Muscle of back (tissue), 11 donors: ENCODE measurements around the gene SUGCT. TPM values are rescaled to one million over a fixed set of nuclear protein-coding genes. Genes with fewer than 3 reads are reported as not detected.

Experiments
- DNase-seq, 3 donors: peaks; one replicate each; pipeline versions ENCODE4 v3.0.0 to v3.0.0-alpha.2; 2013
- polyA plus RNA-seq, 10 donors: library from polyadenylated mRNA; unstranded; fragments of 120-200 nt; gene quantifications; one replicate each; pipeline ENCODE4 v1.2.1, GENCODE V29; 2013; ENCODE audit not compliant: insufficient read length in 10 of 10

SUGCT gene
- polyA plus RNA-seq, 10 donors: 2.1 to 3.8 (median 3.1) TPM

DNA sequence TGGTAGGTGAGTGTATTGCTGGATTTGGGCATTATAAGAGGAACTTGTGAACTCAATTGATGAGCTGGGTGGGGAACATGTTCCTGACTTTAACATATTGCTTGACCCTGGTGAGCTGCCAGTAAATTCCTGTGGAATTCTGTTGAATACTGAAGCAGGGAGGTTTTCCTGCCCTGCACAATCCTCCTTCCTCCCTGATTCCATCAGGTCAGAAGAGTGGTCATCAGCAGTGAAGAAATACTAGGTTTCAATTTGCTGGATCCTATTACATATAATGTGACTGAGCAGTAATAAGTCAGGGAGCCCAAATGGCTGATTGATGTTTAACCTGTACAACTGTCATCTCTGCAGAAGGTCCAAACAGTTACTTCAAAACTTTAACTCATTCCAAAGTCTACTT lies 581.2 kb downstream of the SUGCT start:
- DNase-seq: no peak

DNA sequence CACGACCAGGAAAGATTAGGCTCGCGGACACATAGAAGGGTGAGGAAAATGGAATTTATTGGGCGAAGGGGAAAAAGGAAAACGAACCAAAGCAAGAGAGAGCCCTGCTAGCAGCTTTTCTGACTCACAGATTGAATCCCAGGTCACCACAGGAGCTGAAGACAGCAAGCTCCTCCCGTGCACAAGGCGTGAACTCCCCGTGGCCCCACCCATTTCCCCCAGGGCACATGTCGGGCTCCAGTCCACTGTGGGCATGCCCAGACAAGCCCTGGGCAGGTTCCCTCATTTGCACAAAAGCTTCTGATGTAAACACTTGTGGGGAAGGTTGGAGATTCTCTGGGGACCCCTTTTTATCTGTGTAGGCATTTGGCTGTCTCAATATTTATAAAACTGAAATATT lies 582.4 kb downstream of the SUGCT start:
- no peak for DNase-seq

DNA sequence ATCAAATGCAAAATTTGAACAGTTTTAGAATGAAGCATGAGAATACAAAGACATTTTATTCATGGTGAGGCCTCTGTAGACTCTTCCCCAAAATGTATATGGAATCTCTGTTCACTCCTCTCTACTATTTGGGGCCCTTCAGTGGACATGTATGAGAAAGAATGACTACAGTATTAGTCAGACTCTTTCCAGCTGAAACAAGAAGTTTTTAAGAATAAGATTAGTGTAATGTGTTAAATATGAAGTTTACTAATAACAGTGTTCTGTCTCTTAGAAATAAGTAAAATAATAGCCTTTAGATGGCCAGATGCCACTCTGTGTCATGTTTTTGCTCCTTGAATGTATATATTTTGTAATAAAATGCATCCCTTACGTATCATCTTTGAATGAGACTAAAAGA lies 585.6 kb downstream of the SUGCT start:
- DNase-seq: no peak

DNA sequence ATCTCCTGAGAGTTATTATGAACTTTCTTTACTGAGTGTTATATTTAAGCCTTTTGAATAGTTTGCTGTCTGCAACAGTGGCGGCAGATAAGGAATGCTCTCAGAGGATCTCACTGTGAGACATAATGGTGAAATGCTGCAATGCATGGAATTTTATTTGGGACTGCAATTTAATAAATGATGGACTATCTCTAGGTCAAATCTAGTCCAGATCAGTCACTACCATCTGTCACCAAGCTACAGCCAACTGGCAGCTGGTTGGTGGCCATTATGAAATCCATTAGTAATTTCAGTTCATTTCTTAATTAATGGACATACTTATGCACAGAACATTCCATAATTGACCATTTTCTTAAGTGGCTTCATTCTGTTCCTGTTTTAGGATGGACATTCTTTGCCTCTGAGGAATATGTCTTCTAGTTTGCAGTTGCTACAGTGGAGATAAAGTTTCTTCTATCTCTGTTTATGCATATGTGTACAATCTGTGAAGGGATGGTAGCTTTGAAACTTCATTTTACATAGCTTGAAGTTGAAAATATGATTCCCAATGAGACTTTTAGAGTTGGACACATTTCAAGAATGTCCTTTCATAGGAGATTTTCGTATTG lies 586.6 kb downstream of the SUGCT start:
- DNase-seq: peak in 1 of 3 donors; percentile 41

DNA sequence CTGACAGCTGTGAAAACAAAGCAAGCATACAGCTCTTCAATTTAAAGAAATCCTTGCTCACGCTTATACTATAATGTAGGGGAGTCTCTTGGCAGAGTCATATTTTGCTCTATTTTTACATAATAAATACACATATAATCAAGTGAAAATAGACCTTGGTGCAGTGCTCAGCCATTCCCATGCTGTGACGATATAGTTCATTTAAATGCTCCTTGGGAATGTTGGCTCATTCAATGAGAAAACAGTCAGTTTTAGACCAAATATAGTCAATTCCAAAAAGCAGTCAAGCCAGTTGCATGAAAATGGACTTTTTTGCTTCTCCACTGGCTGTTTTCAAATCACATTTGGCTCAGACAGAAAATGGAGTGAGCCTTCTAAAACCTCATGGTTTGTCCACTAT lies 587.4 kb downstream of the SUGCT start:
- DNase-seq: no peak

DNA sequence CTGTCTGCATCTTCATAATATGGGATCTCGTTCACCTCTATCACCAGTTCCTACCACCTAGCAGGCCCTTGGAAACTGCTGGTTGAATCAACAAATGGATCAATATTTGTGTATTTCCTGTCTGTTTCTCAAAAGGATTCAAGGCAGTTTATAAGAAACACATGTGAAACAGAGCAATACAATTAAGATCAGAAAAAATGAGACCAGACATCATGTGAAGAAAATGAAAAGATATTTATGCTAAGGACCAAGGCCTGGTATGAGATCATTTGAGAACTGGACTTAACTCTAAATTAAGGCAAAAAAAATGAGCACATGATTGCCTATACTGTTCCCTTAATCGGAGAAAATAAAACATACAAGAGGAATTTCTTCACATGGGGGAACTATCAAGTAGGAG lies 589.0 kb downstream of the SUGCT start:
- DNase-seq: no peak

DNA sequence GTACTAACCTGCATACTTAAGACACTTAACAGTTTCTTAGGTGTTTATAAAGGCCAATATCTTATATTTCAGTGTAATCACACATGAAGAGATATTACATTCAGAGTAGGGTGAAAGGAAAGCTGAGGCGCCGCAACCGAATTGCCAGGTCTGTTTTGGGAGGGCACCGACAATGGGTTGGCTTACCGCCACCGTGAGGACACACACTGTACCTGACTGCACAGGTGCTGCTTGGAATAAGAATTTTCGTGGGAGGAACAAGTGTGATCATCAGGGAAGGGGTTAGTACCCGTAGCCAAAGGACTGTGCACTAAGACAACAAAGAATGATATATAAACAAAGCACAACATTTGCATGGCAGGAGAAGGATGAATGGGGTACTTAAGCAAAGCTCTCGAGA lies 591.8 kb downstream of the SUGCT start:
- no peak for DNase-seq

DNA sequence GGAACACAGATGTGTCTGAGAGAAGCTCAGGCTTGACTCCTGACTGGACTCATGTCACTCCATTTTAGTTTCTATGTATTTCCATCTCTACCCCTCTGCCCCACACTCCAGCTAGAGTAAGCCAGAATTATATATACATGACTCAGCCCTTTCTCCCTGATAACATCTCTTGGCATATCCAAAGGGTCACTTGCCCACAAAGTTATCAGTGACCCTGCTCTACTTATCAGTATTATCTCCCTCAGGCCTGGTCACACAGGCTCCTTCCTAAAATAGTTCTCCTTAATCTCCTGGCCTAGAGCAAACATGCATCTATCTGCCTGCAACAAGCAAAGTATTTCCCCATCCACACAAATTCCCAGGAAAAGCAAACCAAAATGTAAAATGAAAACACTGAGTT lies 598.3 kb downstream of the SUGCT start:
- DNase-seq: no peak

DNA sequence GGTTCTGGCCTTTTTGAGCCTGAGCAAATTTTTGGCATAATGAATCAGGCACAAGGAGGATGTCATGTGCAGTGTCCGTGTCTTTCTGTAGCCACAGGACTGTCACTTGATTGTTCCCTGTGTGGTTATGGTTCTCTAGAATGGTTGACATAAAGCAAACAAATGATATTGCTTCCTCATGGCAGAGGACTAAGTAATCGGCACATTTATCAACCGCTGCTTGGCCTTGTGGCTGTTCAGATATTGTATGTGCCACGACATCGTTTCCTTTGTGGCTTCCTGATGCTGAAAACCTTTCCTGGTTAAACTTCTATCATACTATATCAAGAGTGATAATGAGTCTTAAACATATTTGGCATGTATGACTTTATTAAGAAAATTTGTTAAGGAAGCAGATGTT lies 598.8 kb downstream of the SUGCT start:
- no peak for DNase-seq

DNA sequence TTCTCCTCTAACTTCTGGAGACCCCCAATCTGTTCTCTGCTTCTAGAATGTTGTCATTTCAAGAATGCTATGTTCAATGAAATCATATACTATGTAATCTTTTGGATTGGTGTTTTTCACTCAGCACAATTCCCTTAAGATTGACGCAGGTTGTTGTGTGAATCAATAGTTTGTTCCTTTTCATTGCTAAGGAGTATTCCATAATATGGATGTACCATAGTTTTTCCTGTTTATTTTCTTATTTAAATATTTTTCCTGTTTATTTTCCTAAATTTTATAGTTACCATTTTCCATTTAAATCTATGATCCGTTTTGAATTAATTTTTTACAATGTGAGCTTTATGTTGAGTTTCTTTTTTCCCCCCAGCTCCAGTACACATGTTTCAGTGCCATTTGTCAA lies 604.5 kb downstream of the SUGCT start:
- no peak for DNase-seq

DNA sequence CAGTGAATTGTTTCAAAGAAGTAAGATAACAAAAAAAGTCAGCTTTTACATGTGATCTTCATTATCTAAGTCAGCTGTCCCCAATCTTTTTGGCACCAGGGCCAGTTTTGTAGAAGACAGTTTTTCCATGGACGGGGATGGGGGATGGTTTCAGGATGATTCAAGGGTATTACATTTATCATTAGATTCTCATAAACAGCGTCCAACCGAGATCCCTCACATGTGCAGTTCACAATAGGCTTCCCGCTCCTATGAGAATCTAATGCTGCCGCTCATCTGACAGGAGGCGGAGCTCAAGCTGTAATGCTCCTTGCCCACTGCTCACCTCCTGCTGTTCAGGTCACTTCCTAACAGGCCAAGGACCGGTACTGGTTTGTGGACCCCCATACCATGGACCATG lies 607.5 kb downstream of the SUGCT start:
- no peak for DNase-seq

DNA sequence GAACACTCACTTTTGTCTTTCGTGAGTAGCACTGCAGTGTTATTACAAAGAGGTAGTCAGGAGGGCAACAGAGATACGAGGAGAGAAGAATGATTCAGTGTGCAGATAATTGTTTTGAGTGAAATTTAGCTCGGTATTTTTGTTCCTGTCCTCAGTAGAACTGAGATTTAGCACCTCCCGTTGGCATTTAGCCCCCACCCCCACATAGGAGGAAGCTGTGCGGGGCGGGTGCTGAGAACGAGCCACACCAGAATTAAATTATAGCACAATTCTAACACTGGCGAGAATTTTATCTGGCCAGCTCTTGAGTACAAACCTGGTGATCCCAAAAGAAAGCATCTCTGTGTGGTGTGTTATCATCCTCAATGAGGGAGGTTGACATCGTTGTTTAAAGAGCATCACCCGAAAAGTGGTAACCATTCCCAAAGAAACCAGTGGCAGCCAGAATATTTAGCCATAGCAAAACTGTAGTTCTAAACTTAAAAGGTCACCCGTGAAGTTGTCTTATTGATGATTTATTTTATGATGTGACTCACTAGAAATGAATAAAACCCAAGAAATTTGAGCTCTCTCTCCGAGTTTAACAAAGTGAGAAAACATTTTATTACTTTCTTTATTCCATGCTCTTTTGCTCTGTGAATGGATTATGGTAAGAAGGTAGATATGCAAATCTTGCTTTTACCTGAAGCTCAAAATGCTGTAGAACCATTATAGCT lies 612.2 kb downstream of the SUGCT start:
- no peak for DNase-seq

DNA sequence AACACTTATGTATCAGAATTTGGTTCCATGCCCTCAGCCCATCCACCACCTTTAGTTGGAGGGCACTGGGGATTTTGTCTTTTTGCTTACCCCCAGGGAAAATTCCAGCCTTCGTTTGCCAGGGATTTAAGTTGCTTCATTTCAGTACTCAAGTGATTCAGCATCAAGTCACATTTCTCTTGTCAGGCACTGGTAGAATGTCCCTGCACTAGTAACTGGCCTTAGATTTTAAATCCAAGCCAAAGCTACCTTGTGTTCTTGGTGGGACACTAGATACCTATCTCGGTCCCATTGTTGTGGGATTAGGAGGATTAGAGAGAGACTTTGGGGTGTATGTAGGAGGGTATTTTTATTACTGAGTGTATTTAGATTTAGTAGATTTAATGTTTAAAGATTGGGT lies 613.1 kb downstream of the SUGCT start:
- no peak for DNase-seq

DNA sequence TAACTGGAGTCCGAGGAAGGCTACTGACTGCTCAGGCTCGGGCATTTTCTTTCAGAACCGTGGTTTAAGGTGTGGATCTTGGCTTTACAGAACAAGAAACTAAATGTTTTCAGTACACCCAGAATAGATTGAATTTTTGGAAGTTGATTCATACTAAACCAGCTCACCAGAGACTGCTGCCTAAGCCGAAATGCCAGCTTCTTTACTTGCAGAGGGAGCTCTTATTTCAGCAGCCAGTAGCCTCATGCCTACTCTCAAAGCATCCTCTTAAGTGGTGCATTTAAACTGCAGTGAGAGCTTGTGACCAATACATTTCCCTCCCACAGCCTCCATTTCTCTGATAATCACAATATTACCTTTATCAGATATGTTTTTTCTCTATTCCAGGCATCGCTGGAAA lies 615.1 kb downstream of the SUGCT start:
- no peak for DNase-seq

DNA sequence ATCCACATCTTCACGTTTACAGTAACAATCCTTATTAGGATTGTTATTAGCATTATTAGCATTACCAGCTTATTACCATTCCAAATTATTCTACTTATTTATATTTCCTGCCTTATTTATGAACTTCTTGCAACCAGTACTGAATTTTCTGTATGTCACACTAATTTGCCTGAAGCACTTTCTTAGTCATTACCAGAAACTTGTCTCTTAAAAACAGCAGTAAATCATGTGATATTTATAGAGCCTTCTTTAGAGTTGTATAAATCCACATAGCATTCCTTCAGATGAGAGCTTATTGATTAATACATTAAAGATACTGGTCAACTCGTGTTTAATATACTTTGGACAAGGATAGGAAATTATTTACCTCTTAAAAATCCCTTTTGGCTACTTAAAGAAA lies 618.6 kb downstream of the SUGCT start:
- no peak for DNase-seq

DNA sequence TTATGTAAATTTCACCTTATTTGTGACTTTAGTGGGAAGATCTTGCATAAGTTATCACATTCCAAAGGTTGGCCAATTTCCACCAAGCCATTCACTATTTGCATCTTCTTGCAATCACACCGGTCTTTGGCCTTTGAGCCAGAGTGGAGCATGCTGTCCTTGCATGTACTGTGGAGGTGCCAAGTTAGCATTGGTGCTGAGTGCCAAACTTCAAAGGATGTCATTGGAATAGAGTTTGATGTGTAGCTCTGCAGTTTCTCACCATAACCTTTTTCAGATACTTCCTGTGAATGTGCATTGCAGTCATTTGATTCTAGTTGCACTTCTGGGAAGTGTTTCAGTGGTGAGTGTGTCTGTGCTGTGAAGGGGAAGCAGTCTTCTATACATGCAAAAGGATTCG lies 620.6 kb downstream of the SUGCT start:
- DNase-seq: no peak

DNA sequence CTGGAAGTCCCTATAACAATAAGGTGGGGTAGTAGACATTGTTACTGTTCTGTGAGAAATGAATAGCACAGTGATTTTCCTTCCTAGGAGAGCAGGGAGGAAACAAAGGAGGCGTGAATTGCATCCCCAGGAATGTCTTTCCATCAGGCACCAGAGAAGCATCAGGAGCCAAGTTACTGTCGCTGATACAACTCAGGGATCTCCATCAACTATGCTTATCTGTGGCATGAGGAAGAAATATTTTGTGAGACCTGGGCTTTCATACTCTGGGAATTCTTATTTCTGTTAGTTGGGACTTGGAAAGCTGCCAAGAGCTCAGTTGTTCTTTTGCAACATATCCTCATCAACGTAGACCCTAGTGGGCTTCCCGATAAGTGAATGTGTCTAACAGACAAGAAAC lies 622.3 kb downstream of the SUGCT start:
- no peak for DNase-seq

DNA sequence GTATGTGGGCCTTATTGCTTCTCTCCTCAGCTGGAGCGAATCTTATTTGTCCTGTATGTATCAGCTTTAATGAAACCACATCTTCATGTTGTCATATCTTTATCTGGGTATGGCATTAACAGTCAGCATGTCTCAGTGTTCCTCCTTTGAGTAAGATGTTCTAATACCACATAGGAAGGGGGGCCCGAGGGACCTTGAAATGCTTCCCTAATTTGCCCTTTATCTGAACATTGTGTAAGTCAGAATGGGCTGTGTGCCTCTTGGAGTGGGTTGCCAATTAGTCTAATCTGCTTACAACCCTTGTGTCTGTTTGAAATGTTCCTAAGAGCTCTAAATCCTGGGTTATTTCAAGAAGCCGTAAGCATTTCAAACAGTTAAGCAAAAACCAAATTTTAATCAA lies 623.8 kb downstream of the SUGCT start:
- DNase-seq: no peak

DNA sequence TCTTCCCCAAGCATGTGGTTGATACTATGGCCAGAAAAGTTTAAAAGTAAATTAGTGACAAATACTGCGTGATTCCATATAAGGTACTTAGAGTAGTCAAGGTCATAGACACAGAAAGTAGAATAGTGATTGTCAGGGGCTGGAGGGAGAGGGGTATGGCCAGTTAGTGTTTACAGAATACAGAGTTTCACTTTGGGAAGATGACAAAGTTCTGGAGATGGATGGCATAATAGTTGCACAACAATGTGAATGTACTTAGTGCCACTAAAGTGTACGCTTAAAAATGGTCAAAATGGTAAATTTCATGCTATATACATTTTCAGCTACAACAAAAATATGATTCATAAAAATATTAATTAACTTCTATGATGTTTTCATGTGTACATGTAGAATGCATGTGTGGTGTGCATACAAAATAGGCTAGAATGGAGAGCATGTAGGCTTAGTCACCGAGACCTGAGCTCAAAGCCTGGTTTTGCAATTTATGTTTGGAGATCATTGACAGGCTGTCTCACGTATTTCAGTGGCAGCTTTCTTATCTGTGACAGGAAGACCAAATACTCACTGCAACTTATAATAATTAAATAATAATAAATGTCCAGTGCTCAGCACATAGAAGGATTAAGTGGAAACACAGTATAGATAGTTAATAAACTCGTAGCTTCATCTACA lies 625.6 kb downstream of the SUGCT start:
- DNase-seq: no peak

DNA sequence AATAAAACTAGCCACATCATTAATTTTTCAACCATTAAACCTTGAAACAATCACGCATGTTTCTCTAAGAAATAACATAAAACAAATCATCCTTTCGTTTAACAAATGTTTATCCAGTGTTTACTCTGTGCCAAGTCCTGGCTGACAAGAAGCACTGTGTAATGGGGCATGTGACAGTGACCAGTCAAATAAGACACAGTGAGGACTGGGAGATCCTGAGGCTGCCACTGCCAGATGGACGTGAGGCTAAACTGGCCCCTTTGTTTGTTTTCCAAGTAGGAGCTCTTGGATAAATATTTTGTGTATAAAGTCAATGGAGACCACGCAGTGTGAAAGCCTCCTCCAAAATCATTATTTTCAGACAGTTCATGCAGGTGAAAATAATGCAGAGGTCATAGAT lies 626.2 kb downstream of the SUGCT start:
- DNase-seq: no peak

DNA sequence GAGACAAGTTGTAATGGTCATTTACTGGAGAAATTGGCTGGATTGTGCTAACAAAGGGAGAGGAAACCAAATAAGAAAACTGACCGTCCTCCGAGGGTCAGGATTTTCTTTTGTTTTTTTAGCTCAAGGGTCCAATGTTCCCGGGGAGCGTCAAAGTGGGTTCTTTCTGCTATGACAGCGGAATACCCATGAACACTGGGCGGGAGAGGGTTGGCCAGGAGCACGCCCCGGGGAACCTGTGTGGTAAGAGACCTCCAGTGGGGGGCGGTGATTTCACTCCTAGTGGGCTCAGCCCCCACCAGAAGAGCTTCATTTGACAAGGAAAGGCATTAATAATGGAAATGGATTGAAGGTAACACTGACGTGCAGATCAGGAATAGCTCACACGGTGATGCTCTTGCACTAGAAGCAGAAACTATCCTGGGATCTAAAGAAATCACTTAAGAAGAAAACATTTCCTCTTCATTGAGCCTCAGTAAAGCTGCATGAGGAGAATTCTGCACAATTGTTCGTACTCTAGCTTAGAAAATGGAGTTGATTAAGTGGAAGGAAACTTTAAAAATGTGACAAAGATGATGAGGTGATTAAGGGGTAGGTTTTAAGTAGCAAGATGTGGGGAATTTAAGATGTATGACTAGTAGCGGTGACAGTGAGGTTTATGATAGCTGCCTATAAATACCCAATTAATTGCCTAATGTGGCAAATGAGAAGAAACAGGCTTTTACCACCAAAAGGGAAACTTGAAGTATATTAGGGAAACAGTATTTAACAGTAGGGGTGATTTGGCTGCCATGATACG lies 627.2 kb downstream of the SUGCT start:
- peak in 2 of 3 donors; percentile 16 to 38 for DNase-seq
